ENCODE results near the gene MBD3L1.

The MBD3L1 gene

GRCh38 chr19:8832132-8833021, at the start of gene MBD3L1, which contains the start of gene ZNF558:
MBD3L1 (plus strand) TSS chr19:8832377; CDS start chr19:8842679, 10,302 bp downstream.
ZNF558 (minus strand) TSS chr19:8832304; CDS start chr19:8822659, 9,645 bp downstream.
- H3K4me3 ChIP-seq (ENCODE audit: control insufficient read depth, low read depth, low read length) = peak within 1 kb of the TSS; percentile 56
- no peak for TF ChIP-seq CTCF (IDR thresholded peaks at IDR 0.05; ENCODE audit: control insufficient read depth, insufficient read depth, low read depth, low read length, missing control alignments)
- peak; percentile 92 for DNase-seq (ENCODE audit: low read depth)

- no peak overlapping the region for H3K4me3 ChIP-seq (ENCODE audit: control insufficient read depth, low read depth, low read length)
- DNase-seq (ENCODE audit: low read depth) = no peak
- no peak for TF ChIP-seq CTCF (IDR thresholded peaks at IDR 0.05; ENCODE audit: control insufficient read depth, insufficient read depth, low read depth, low read length, missing control alignments)
Measured at GRCh38 chr19:8794823-8795222, 37.4 kb upstream of the MBD3L1 start.

- H3K4me3 ChIP-seq (ENCODE audit: control insufficient read depth, low read depth, low read length) = no peak overlapping the region
- no peak for DNase-seq (ENCODE audit: low read depth)
- TF ChIP-seq CTCF (IDR thresholded peaks at IDR 0.05; ENCODE audit: control insufficient read depth, insufficient read depth, low read depth, low read length, missing control alignments) = no peak
Measured at GRCh38 chr19:8806661-8807060, 25.5 kb upstream of the MBD3L1 start.

GRCh38 chr19:8811315-8812172, 20.6 kb upstream of the MBD3L1 start:
- TF ChIP-seq CTCF (IDR thresholded peaks at IDR 0.05; ENCODE audit: control insufficient read depth, insufficient read depth, low read depth, low read length, missing control alignments) = no peak
- H3K4me3 ChIP-seq (ENCODE audit: control insufficient read depth, low read depth, low read length) = no peak overlapping the region
- no peak for DNase-seq (ENCODE audit: low read depth)

- DNase-seq (ENCODE audit: low read depth) = no peak
Measured at GRCh38 chr19:8814176-8814575, 18.0 kb upstream of the MBD3L1 start.

More at GRCh38 chr19:8814176-8814575, 18.0 kb upstream of the MBD3L1 start:
- H3K4me3 ChIP-seq (ENCODE audit: control insufficient read depth, low read depth, low read length) = no peak overlapping the region
- no peak for TF ChIP-seq CTCF (IDR thresholded peaks at IDR 0.05; ENCODE audit: control insufficient read depth, insufficient read depth, low read depth, low read length, missing control alignments)
